Right lobe of liver (tissue), 4 donors: ENCODE measurements around the gene TNFAIP8L1.

ENCODE experiments used
- CTCF ChIP-seq, 4 donors: fragments of 200-600 bp in 3 of 4; fragments of 450-650 bp in 1 of 4; IDR thresholded peaks; one replicate each; pipeline versions ENCODE4 v1.5.1 to v1.8.0; 2016 to 2022; ENCODE audit warnings: antibody characterized with exemption in 4 of 4, mild to moderate bottlenecking in 2 of 4
- POLR2A ChIP-seq: fragments of 450-650 bp; IDR thresholded peaks from one replicate; pipeline ENCODE4 v1.6.1; 2017; ENCODE audit warnings: antibody characterized with exemption, mild to moderate bottlenecking
- donor health status: DM: no; HTN: no; CAD: no.
- donor health status: DM: no; HTN: no; CAD: no.
- donor health status: DM: no; HTN: yes; CAD: no.

- TF ChIP-seq CTCF (IDR thresholded peaks at IDR 0.05) (no peak), POLR2A (no peak)
Measured at GRCh38 chr19:4593409-4593851, 45.9 kb upstream of the TNFAIP8L1 start.
